Skeletal muscle tissue (tissue), 4 donors: ENCODE measurements around the gene ZNF397. TPM values are rescaled to one million over a fixed set of nuclear protein-coding genes. Genes with fewer than 3 reads are reported as not detected.
A peak's percentile ranks its signal among the peaks of the same experiment; 100 is the strongest.

ENCODE experiments used
- H3K27ac ChIP-seq: one replicate; pipeline ENCODE4 v1.7.0; 2013; ENCODE audit warnings: mild to moderate bottlenecking, low read depth, low read length, inconsistent platforms
- H3K27me3 ChIP-seq, 3 donors: one replicate each; pipeline ENCODE4 v1.7.0; 2013; ENCODE audit warnings: low read length in 3 of 3; ENCODE audit not compliant: control insufficient read depth in 3 of 3, insufficient read depth in 3 of 3
- H3K36me3 ChIP-seq, 3 donors: one replicate each; pipeline ENCODE4 v1.7.0; 2013; ENCODE audit warnings: low read length in 3 of 3; ENCODE audit not compliant: control insufficient read depth in 3 of 3, insufficient read depth in 3 of 3
- H3K4me1 ChIP-seq, 3 donors: one replicate each; pipeline ENCODE4 v1.7.0; 2013; ENCODE audit warnings: low read length in 3 of 3, mild to moderate bottlenecking in 3 of 3; ENCODE audit not compliant: control insufficient read depth in 3 of 3, insufficient read depth in 3 of 3
- H3K4me3 ChIP-seq, 3 donors: one replicate each; pipeline ENCODE4 v1.7.0; 2013; ENCODE audit warnings: low read length in 3 of 3
- H3K9ac ChIP-seq, 3 donors: one replicate each; pipeline ENCODE4 v1.7.0; 2013; ENCODE audit warnings: low read length in 3 of 3, mild to moderate bottlenecking in 3 of 3, moderate library complexity in 2 of 3, low read depth in 1 of 3
- H3K9me3 ChIP-seq, 3 donors: one replicate each; pipeline ENCODE4 v1.7.0; 2013; ENCODE audit warnings: low read length in 3 of 3; ENCODE audit not compliant: control insufficient read depth in 3 of 3
- total RNA-seq: library from RNA; depleted of rRNA; stranded (reverse); fragments of >200 nt; gene quantifications from one replicate; pipeline ENCODE4 v1.2.3, GENCODE V29; 2014
- donor health status: Osteomylitis.

ZNF397 gene
- total RNA-seq, 1 donor from 2014 or later, result 18.3 TPM

GRCh38 chr18:35267161-35267651, 26.4 kb downstream of the ZNF397 start:
- H3K27me3 ChIP-seq, result no peaks in the 10 kb centered on the region
- H3K4me1 ChIP-seq, result peaks cover 0 to 3% (median 2%) of the 10 kb centered on the region in 3 donors
- peak overlapping the region; percentile 70 to 73 (median 72) for H3K4me3 ChIP-seq
- peak overlapping the region; percentile 64 for H3K27ac ChIP-seq
- peaks cover 0 to 2% (median 0%) of the 10 kb centered on the region in 3 donors for H3K9me3 ChIP-seq
- H3K36me3 ChIP-seq, result peaks cover 9 to 20% (median 15%) of the 10 kb centered on the region in 3 donors
- H3K9ac ChIP-seq, result peak overlapping the region; percentile 50 to 75 (median 61)

- Histone ChIP-seq H3K4me1 (peaks cover 0 to 3% (median 2%) of the 10 kb centered on the region in 3 donors), H3K9ac (peak overlapping the region in 1 of 3 donors; percentile 34), H3K27me3 (no peaks in the 10 kb centered on the region), H3K36me3 (peaks cover 4 to 15% (median 10%) of the 10 kb centered on the region in 3 donors), H3K4me3 (peak overlapping the region; percentile 65 to 73 (median 70)), H3K9me3 (peaks cover 0 to 2% (median 0%) of the 10 kb centered on the region in 3 donors), H3K27ac (no peak overlapping the region)
Observed at GRCh38 chr18:35267809-35268208, 27.0 kb downstream of the ZNF397 start.

GRCh38 chr18:35268821-35269220, 28.0 kb downstream of the ZNF397 start:
- Histone ChIP-seq H3K27ac (no peak overlapping the region), H3K27me3 (no peaks in the 10 kb centered on the region), H3K9me3 (peaks cover 0 to 2% (median 0%) of the 10 kb centered on the region in 3 donors), H3K36me3 (peaks cover 0 to 7% (median 5%) of the 10 kb centered on the region in 3 donors), H3K9ac (no peak overlapping the region), H3K4me1 (peaks cover 0 to 3% (median 2%) of the 10 kb centered on the region in 3 donors), H3K4me3 (no peak overlapping the region)

- H3K36me3 ChIP-seq, result no peaks in the 10 kb centered on the region
- H3K9ac ChIP-seq, result no peak overlapping the region
- no peak overlapping the region for H3K4me3 ChIP-seq
- no peaks in the 10 kb centered on the region for H3K27me3 ChIP-seq
- no peak overlapping the region for H3K27ac ChIP-seq
- peaks cover 0 to 3% (median 2%) of the 10 kb centered on the region in 3 donors for H3K4me1 ChIP-seq
- H3K9me3 ChIP-seq, result peaks cover 0 to 2% (median 0%) of the 10 kb centered on the region in 3 donors
Observed at GRCh38 chr18:35271656-35272055, 30.8 kb downstream of the ZNF397 start.

GRCh38 chr18:35276267-35276666, 35.4 kb downstream of the ZNF397 start:
- Histone ChIP-seq H3K36me3 (no peaks in the 10 kb centered on the region), H3K9ac (no peak overlapping the region), H3K4me1 (no peaks in the 10 kb centered on the region), H3K27me3 (no peaks in the 10 kb centered on the region), H3K27ac (no peak overlapping the region), H3K9me3 (no peaks in the 10 kb centered on the region), H3K4me3 (no peak overlapping the region)

GRCh38 chr18:35277633-35278032, 36.8 kb downstream of the ZNF397 start:
- Histone ChIP-seq H3K27ac (no peak overlapping the region), H3K9me3 (no peaks in the 10 kb centered on the region), H3K36me3 (no peaks in the 10 kb centered on the region), H3K27me3 (no peaks in the 10 kb centered on the region), H3K4me1 (no peaks in the 10 kb centered on the region), H3K4me3 (no peak overlapping the region), H3K9ac (no peak overlapping the region)

- Histone ChIP-seq H3K4me3 (no peak overlapping the region), H3K9me3 (no peaks in the 10 kb centered on the region), H3K36me3 (no peaks in the 10 kb centered on the region), H3K4me1 (no peaks in the 10 kb centered on the region), H3K9ac (no peak overlapping the region), H3K27me3 (no peaks in the 10 kb centered on the region), H3K27ac (no peak overlapping the region)
Observed at GRCh38 chr18:35278085-35278484, 37.3 kb downstream of the ZNF397 start.

- no peaks in the 10 kb centered on the region for H3K9me3 ChIP-seq
- no peak overlapping the region for H3K4me3 ChIP-seq
- no peak overlapping the region for H3K27ac ChIP-seq
- no peaks in the 10 kb centered on the region for H3K27me3 ChIP-seq
- H3K9ac ChIP-seq, result no peak overlapping the region
- peaks cover 0 to 5% (median 4%) of the 10 kb centered on the region in 3 donors for H3K36me3 ChIP-seq
- H3K4me1 ChIP-seq, result no peaks in the 10 kb centered on the region
Observed at GRCh38 chr18:35278969-35279368, 38.1 kb downstream of the ZNF397 start.

GRCh38 chr18:35282353-35282752, 41.5 kb downstream of the ZNF397 start:
- no peak overlapping the region for H3K4me3 ChIP-seq
- H3K9me3 ChIP-seq, result no peaks in the 10 kb centered on the region
- no peak overlapping the region for H3K9ac ChIP-seq
- peaks cover 0 to 11% (median 7%) of the 10 kb centered on the region in 3 donors for H3K36me3 ChIP-seq
- no peaks in the 10 kb centered on the region for H3K4me1 ChIP-seq
- no peaks in the 10 kb centered on the region for H3K27me3 ChIP-seq
- H3K27ac ChIP-seq, result no peak overlapping the region

- no peak overlapping the region for H3K27ac ChIP-seq
Observed at GRCh38 chr18:35283923-35284794, 43.3 kb downstream of the ZNF397 start.

More at GRCh38 chr18:35283923-35284794, 43.3 kb downstream of the ZNF397 start:
- no peak overlapping the region for H3K9ac ChIP-seq
- H3K4me3 ChIP-seq, result no peak overlapping the region
- H3K36me3 ChIP-seq, result peaks cover 0 to 11% (median 7%) of the 10 kb centered on the region in 3 donors
- no peaks in the 10 kb centered on the region for H3K9me3 ChIP-seq
- no peaks in the 10 kb centered on the region for H3K27me3 ChIP-seq
- peaks cover 0 to 2% (median 1%) of the 10 kb centered on the region in 3 donors for H3K4me1 ChIP-seq
